B cell (primary cell): ENCODE data around the gene POLDIP3.

Source experiments
- CTCF ChIP-seq: fragments of 200-600 bp; IDR thresholded peaks from one replicate; pipeline ENCODE4 v1.8.0; 2022; ENCODE audit warnings: antibody characterized with exemption, mild to moderate bottlenecking
- EZH2 ChIP-seq: IDR thresholded peaks from 2 replicates; pipeline ENCODE4 v1.6.1; 2012; ENCODE audit warnings: borderline replicate concordance, low read depth, mild to moderate bottlenecking, moderate library complexity, low read length; ENCODE audit not compliant: insufficient read depth, poor library complexity, severe bottlenecking

- no peak for TF ChIP-seq EZH2
- no peak for TF ChIP-seq CTCF
Measured at GRCh38 chr22:42565956-42566355, 48.7 kb downstream of the POLDIP3 start.
